ENCODE results near the gene HYCC2. TPM values are rescaled to one million over a fixed set of nuclear protein-coding genes. Genes with fewer than 3 reads are reported as not detected.
"Not testable (repeated sequence)": the region's sequence is repeated elsewhere in the genome, so short reads cannot be mapped to it uniquely, and the experiment has no call there.

HYCC2 gene
- total RNA-seq: 10 to 100 TPM; 19.8 to 32.0 (median 26.0) TPM

- intact Hi-C loops (cut with DNase I): loop anchor here (10.0 kb wide), 2 partner anchors 93 to 357 kb away; no protein-coding TSS in a partner anchor
- H3K9me3 ChIP-seq: no peaks in the 10 kb centered on the region
Measured at GRCh38 chr2:201071479-201072200, at the start of gene HYCC2, which contains the start of gene NDUFB3. TSS of gene HYCC2 (minus strand) at chr2:201071671. CDS start at chr2:201024009, 47,662 bp downstream. TSS of gene NDUFB3 (plus strand) at chr2:201072001. CDS start at chr2:201078883, 6,882 bp downstream.

GRCh38 chr2:201118961-201119854 lies 47.7 kb upstream of the HYCC2 start:
- WGBS, 2 donors: 16 to 21% methylated on average over 10 to 11 of the region's 12 CpGs
- no peak for TF ChIP-seq POLR2A (IDR thresholded peaks at IDR 0.05)
- no peak for TF ChIP-seq CTCF (IDR thresholded peaks at IDR 0.05)

More at GRCh38 chr2:201071479-201072200, at the start of gene HYCC2, which contains the start of gene NDUFB3:
- Histone ChIP-seq H3K36me3 (no peaks in the 10 kb centered on the region), H3K27me3 (no peaks in the 10 kb centered on the region), H3K4me3 (replicated peaks in 1 of 3) (peak within 1 kb of the TSS; percentile 36 to 87 (median 38)), H3K27ac (peak within 1 kb of the TSS; percentile 81 to 90 (median 86)), H3K4me1 (peaks cover 23 to 33% of the 10 kb centered on the region in 2 donors)
- WGBS, 2 donors: 0 to 1% methylated on average over 34 of the region's 34 CpGs
- peak in 4 of 6 experiments; percentile 27 to 43 (median 33) for TF ChIP-seq CTCF (IDR thresholded peaks at IDR 0.05)
- TF ChIP-seq POLR2A (IDR thresholded peaks at IDR 0.05): peak in 1 of 2 donors; percentile 85
- DNase-seq: peak; percentile 90

GRCh38 chr2:201118121-201118960 lies 46.9 kb upstream of the HYCC2 start:
- H3K4me3 ChIP-seq (replicated peaks in 1 of 3): peak overlapping the region; percentile 33 to 78 (median 66)
- intact Hi-C loops (cut with DNase I): loop anchor here (5.0 to 10.0 kb wide), 2 partner anchors 39 to 106 kb away; no protein-coding TSS in a partner anchor
- no peaks in the 10 kb centered on the region for H3K27me3 ChIP-seq
- 1 to 2% methylated on average over 36 of the region's 48 CpGs for WGBS, 2 donors
- no peaks in the 10 kb centered on the region for H3K36me3 ChIP-seq
- H3K27ac ChIP-seq: peak overlapping the region; percentile 98 to 100 (median 99)
- no peaks in the 10 kb centered on the region for H3K9me3 ChIP-seq
- DNase-seq: peak; percentile 97
- TF ChIP-seq CTCF (IDR thresholded peaks at IDR 0.05): peak; percentile 24 to 54 (median 50)
- TF ChIP-seq POLR2A (IDR thresholded peaks at IDR 0.05): peak in 1 of 2 donors; percentile 85
- peaks cover 35 to 48% of the 10 kb centered on the region in 2 donors for H3K4me1 ChIP-seq

More at GRCh38 chr2:201118961-201119854, 47.7 kb upstream of the HYCC2 start:
- no peaks in the 10 kb centered on the region for H3K9me3 ChIP-seq
- no peaks in the 10 kb centered on the region for H3K36me3 ChIP-seq
- H3K4me1 ChIP-seq: peaks cover 42 to 53% of the 10 kb centered on the region in 2 donors
- DNase-seq: no peak
- H3K4me3 ChIP-seq (replicated peaks in 1 of 3): peak overlapping the region; percentile 33 to 78 (median 66)
- H3K27me3 ChIP-seq: no peaks in the 10 kb centered on the region
- peak overlapping the region; percentile 98 to 100 (median 99) for H3K27ac ChIP-seq
- intact Hi-C loops (cut with DNase I): loop anchor here (5.0 to 10.0 kb wide), 2 partner anchors 38 to 106 kb away; no protein-coding TSS in a partner anchor

GRCh38 chr2:201117735-201118094 lies 46.2 kb upstream of the HYCC2 start:
- WGBS, 2 donors: 33 to 38% methylated on average over 13 of the region's 13 CpGs
- H3K4me1 ChIP-seq: peaks cover 29 to 41% of the 10 kb centered on the region in 2 donors

More at GRCh38 chr2:201117735-201118094, 46.2 kb upstream of the HYCC2 start:
- H3K36me3 ChIP-seq, H3K27me3 ChIP-seq, DNase-seq, H3K9me3 ChIP-seq: not testable (repeated sequence)
- peak in 1 of 6 experiments; percentile 5 for TF ChIP-seq CTCF (IDR thresholded peaks at IDR 0.05)
- Histone ChIP-seq H3K27ac (peak overlapping the region; percentile 98 to 100 (median 99)), H3K4me3 (replicated peaks in 1 of 3) (peak overlapping the region; percentile 33 to 78 (median 66))
- intact Hi-C loops (cut with DNase I): loop anchor here (5.0 to 10.0 kb wide), 2 partner anchors 40 to 107 kb away; no protein-coding TSS in a partner anchor
